Esophagus squamous epithelium (tissue), 5 donors: ENCODE data around the gene S100A1. TPM values are rescaled to one million over a fixed set of nuclear protein-coding genes. Genes with fewer than 3 reads are reported as not detected.

Experiments used
- DNase-seq: peaks from one replicate; lab custom pipeline; 2025; lab: John Stamatoyannopoulos, UW
- H3K27ac ChIP-seq, 4 donors: fragments of 200-600 bp; sonication (generic); one replicate each; pipeline ENCODE4 v1.5.1; 2016 to 2019; ENCODE audit warnings: mild to moderate bottlenecking in 1 of 4
- H3K27me3 ChIP-seq, 4 donors: fragments of 200-600 bp; sonication (generic); 1 replicate in 3 of 4; 2 replicates in 1 of 4; pipeline versions ENCODE4 v1.5.1 to v1.6.0; 2017 to 2021; ENCODE audit warnings: antibody characterized with exemption in 1 of 4
- H3K36me3 ChIP-seq, 3 donors: fragments of 200-600 bp; sonication (generic); one replicate each; pipeline ENCODE4 v1.5.1; 2016 to 2019
- H3K4me1 ChIP-seq, 3 donors: fragments of 200-600 bp; sonication (generic); one replicate each; pipeline ENCODE4 v1.5.1; 2017 to 2019
- H3K4me3 ChIP-seq, 4 donors: fragments of 200-600 bp; sonication (generic); 1 replicate in 3 of 4; 2 replicates in 1 of 4; pipeline ENCODE4 v1.5.1; 2016 to 2019; ENCODE audit warnings: mild to moderate bottlenecking in 2 of 4, moderate library complexity in 1 of 4
- H3K9me3 ChIP-seq, 3 donors: fragments of 200-600 bp; sonication (generic); one replicate each; pipeline ENCODE4 v1.5.1; 2016 to 2019
- POLR2A ChIP-seq, 4 donors: fragments of 450-650 bp; IDR thresholded peaks; one replicate each; pipeline ENCODE4 v1.6.1; 2017; ENCODE audit warnings: antibody characterized with exemption in 4 of 4, mild to moderate bottlenecking in 4 of 4, moderate library complexity in 3 of 4
- WGBS, 2 donors: methylation state at CpG; one replicate each; pipeline ENCODE4 v1.1.5; 2018; 5-methylcytosine and 5-hydroxymethylcytosine counted together
- intact Hi-C: fragments of 100-400 bp; cut with DNase I; formaldehyde crosslinking; loops from one replicate; pipeline ENCODE4 v1.15.0; 2022
- total RNA-seq, 4 donors: library from RNA; depleted of rRNA; stranded (reverse); fragments of >200 nt; gene quantifications; one replicate each; pipeline ENCODE4 v1.1.0, GENCODE V29; 2016
- TF ChIP-seq, protein P1 (sequence below), 6 experiments: fragments of 450-650 bp in 4 of 6; fragments of 200-600 bp in 2 of 6; sonication (generic) in 2 of 6; IDR thresholded peaks; one replicate each; pipeline ENCODE4 v1.5.1; 2016 to 2019; ENCODE audit warnings: antibody characterized with exemption in 6 of 6, mild to moderate bottlenecking in 4 of 6, moderate library complexity in 4 of 6
- donor health status: DM: yes; HTN: yes; CAD: no.

The S100A1 gene
- total RNA-seq, 4 donors from 2014 or later = 1.8 TPM; not detected in 3

DNA sequence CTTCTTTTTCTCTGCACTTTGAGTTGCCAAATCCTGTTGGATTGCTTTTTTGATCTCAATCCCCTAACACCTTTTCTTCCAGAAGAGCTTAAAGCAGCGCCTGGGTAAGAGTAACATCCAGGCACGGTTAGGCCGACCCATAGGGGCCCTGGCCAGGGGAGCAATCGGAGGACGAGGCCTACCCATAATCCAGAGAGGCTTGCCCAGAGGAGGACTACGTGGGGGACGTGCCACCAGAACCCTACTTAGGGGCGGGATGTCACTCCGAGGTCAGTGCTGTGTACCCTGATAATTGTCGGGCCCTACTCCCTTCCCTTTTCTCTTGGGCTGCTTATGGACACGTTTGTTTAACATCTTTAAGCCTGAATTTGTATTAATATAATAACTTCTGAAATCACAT lies 13.9 kb downstream of the S100A1 start:
- intact Hi-C loops = no loop called here
- WGBS, 2 donors = 80 to 84% methylated on average over 6 to 11 of the region's 11 CpGs
- no peak for DNase-seq
- no peak for TF ChIP-seq POLR2A (IDR thresholded peaks at IDR 0.05)
- TF ChIP-seq, protein P1, sequence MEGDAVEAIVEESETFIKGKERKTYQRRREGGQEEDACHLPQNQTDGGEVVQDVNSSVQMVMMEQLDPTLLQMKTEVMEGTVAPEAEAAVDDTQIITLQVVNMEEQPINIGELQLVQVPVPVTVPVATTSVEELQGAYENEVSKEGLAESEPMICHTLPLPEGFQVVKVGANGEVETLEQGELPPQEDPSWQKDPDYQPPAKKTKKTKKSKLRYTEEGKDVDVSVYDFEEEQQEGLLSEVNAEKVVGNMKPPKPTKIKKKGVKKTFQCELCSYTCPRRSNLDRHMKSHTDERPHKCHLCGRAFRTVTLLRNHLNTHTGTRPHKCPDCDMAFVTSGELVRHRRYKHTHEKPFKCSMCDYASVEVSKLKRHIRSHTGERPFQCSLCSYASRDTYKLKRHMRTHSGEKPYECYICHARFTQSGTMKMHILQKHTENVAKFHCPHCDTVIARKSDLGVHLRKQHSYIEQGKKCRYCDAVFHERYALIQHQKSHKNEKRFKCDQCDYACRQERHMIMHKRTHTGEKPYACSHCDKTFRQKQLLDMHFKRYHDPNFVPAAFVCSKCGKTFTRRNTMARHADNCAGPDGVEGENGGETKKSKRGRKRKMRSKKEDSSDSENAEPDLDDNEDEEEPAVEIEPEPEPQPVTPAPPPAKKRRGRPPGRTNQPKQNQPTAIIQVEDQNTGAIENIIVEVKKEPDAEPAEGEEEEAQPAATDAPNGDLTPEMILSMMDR (IDR thresholded peaks at IDR 0.05) = no peak
- Histone ChIP-seq H3K27ac (no peak overlapping the region), H3K4me1 (peaks cover 0 to 33% (median under 1%) of the 10 kb centered on the region in 3 donors), H3K9me3 (no peaks in the 10 kb centered on the region), H3K4me3 (no peak overlapping the region), H3K36me3 (peaks cover 36 to 100% (median 65%) of the 10 kb centered on the region in 3 donors), H3K27me3 (no peaks in the 10 kb centered on the region)

DNA sequence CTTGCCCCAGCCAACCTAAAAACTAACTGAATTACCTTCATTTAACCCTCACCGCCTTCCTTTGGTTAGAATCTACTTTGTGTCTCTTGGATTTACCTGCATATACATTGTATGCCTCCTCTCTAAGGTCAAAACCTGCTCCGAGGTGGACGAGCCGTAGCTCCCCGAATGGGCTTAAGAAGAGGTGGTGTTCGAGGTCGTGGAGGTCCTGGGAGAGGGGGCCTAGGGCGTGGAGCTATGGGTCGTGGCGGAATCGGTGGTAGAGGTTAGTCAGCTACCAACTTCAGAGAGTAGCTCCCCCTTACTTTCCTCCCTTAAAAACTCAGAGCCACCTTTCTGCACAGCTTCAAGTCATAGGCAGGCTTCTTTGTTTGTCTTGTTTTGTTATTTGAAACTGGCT lies 14.9 kb downstream of the S100A1 start:
- Histone ChIP-seq H3K27me3 (no peaks in the 10 kb centered on the region), H3K36me3 (peaks cover 36 to 92% (median 58%) of the 10 kb centered on the region in 3 donors), H3K4me3 (no peak overlapping the region), H3K4me1 (peaks cover 0 to 30% (median 4%) of the 10 kb centered on the region in 3 donors), H3K9me3 (no peaks in the 10 kb centered on the region), H3K27ac (no peak overlapping the region)
- 83 to 94% methylated on average over 9 to 11 of the region's 11 CpGs for WGBS, 2 donors
- no peak for DNase-seq
- intact Hi-C loops = no loop called here
- TF ChIP-seq POLR2A (IDR thresholded peaks at IDR 0.05) = no peak
- TF ChIP-seq, protein P1 (IDR thresholded peaks at IDR 0.05) = no peak

GRCh38 chr1:153643816-153644215 lies 15.6 kb downstream of the S100A1 start:
- Histone ChIP-seq H3K27me3 (no peaks in the 10 kb centered on the region), H3K36me3 (peaks cover 36 to 85% (median 51%) of the 10 kb centered on the region in 3 donors), H3K4me3 (no peak overlapping the region), H3K27ac (peak overlapping the region in 2 of 4 donors; percentile 8 to 44), H3K9me3 (no peaks in the 10 kb centered on the region), H3K4me1 (peaks cover 0 to 30% (median 5%) of the 10 kb centered on the region in 3 donors)
- DNase-seq = no peak
- no peak for TF ChIP-seq POLR2A (IDR thresholded peaks at IDR 0.05)
- TF ChIP-seq, protein P1 (IDR thresholded peaks at IDR 0.05) = no peak
- intact Hi-C loops = no loop called here

DNA sequence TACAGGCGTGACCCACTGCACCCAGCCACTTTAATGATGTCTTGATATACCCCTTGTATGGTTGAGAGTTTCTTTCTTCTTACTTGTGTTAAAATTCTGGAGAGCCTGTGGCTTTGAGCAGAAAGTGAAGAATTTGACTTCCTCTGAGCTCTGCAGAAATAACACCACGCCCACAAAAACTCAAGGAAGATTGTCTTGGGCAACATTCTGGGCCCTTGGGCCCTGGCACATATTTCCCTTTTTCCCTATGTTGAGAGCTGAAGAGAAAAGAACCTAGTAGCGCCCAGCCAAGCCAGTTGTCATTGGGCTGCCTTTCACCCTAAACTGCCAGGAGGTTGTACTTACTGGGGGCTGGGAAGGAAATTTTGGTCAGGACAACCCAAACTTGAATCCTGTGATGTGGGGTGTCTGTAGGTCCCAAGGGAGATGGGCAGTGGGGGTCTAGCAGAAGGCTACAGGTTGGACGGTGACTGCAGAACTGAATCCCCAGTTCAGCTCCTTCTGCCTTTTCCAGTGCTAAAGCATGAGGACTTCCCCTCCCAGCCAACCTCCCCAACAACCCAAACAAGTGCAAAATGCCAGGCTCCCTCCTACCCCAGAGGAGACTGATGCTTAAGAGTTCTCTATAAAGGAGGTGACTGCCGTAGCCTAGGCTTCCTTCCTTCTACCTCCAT lies 18.6 kb downstream of the S100A1 start:
- 85% methylated on average over 4 of the region's 5 CpGs for whole genome bisulfite sequencing, 2 donors
- Histone ChIP-seq H3K27me3 (no peaks in the 10 kb centered on the region), H3K9me3 (no peaks in the 10 kb centered on the region), H3K36me3 (peaks cover 15 to 55% (median 30%) of the 10 kb centered on the region in 3 donors), H3K4me3 (no peak overlapping the region), H3K4me1 (peaks cover 0 to 32% (median 9%) of the 10 kb centered on the region in 3 donors), H3K27ac (peak overlapping the region in 2 of 4 donors; percentile 6 to 44)
- intact Hi-C loops = no loop called here
- no peak for TF ChIP-seq POLR2A (IDR thresholded peaks at IDR 0.05)
- TF ChIP-seq, protein P1 (IDR thresholded peaks at IDR 0.05) = no peak
- DNase-seq = no peak

DNA sequence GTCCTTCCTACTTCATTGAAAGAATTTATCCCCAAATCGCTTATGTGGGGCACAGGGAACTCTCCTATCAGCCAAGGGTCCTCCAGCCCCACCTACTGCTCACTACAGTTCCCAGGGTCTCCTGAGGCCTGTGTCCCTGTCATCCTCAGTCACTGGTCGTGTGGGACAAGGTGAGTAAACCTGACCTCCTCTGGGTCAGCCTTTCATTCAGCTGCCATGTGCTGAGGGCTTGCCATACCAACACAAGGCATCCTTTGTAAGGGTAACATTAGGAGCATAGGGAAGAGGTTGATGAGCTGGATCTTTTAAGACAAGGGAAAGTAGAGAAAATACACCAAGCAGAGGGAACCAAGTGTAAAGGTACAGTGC lies 19.1 kb downstream of the S100A1 start:
- Histone ChIP-seq H3K36me3 (peaks cover 15 to 49% (median 25%) of the 10 kb centered on the region in 3 donors), H3K4me3 (no peak overlapping the region), H3K27ac (peak overlapping the region in 2 of 4 donors; percentile 6 to 44), H3K4me1 (peaks cover 0 to 32% (median 9%) of the 10 kb centered on the region in 3 donors), H3K9me3 (no peaks in the 10 kb centered on the region), H3K27me3 (no peaks in the 10 kb centered on the region)
- TF ChIP-seq POLR2A (IDR thresholded peaks at IDR 0.05) = no peak
- TF ChIP-seq, protein P1 (IDR thresholded peaks at IDR 0.05) = no peak
- 36 to 70% methylated on average over 2 of the region's 2 CpGs for WGBS, 2 donors
- intact Hi-C loops = no loop called here
- DNase-seq = no peak
